GM19239 (cell line): Measurements from ENCODE around the gene ZKSCAN1.
"Not testable (repeated sequence)": the region's sequence is repeated elsewhere in the genome, so short reads cannot be mapped to it uniquely, and the experiment has no call there.

Experiments used
- DNase-seq: peaks from one replicate; pipeline ENCODE4 v3.0.0; 2011; ENCODE audit warnings: low spot score; ENCODE audit not compliant: insufficient read length
- FAIRE-seq: peaks from 2 replicates; lab custom pipeline; 2011; peaks lifted over from hg19 to GRCh38; lab: Jason Lieb, UNC

Gene ZKSCAN1

GRCh38 chr7:100015232-100016214 is at the start of gene ZKSCAN1:
Gene ZKSCAN1 (plus strand): TSS chr7:100015596. CDS start chr7:100023507, 7,911 bp downstream.
- FAIRE-seq (peak; percentile 59), DNase-seq (peak; percentile 94)

GRCh38 chr7:99969298-99969697 is 46.1 kb upstream of the ZKSCAN1 start:
- FAIRE-seq = no peak
- no peak for DNase-seq

DNA sequence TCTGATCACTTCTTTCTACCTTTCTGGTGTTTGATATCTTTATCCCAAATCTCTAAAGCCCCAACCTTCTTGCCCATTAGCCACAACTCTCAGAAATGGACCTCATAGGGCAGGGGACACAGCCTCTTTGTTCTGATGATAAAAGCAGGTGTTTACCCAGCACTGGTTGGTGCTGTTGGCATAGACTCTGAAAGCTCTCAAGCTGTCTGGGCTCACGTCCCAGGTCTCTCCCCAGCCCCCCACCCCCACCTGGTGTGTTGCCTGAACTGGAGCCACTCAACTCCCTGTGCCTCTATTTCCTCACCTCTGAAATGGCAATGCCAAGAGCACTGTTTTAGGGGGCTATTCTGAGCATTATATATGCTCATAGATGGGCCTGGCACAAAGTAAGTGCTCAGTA is 45.6 kb upstream of the ZKSCAN1 start:
- not testable (repeated sequence) for DNase-seq
- peak; percentile 33 for FAIRE-seq

DNA sequence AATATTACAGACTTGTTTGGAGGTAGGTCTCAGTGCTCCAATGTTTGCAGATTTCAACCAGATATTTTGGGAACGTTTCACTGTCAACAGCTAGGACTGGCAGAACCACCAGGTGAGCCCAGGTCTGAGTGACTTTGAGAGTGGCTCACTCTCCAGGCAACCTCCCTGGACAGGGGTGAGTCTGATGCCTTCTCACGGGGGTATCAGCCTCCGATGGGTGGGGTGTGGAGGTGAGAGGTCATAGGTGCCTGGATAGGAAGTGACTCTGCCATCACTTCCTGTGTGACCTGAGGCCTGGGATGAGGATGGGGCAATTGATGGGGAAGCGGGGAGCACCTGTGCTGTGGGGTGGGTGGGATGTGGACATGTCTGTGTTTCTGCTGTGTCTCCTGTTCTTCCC is 44.2 kb upstream of the ZKSCAN1 start:
- FAIRE-seq (no peak), DNase-seq (no peak)

DNA sequence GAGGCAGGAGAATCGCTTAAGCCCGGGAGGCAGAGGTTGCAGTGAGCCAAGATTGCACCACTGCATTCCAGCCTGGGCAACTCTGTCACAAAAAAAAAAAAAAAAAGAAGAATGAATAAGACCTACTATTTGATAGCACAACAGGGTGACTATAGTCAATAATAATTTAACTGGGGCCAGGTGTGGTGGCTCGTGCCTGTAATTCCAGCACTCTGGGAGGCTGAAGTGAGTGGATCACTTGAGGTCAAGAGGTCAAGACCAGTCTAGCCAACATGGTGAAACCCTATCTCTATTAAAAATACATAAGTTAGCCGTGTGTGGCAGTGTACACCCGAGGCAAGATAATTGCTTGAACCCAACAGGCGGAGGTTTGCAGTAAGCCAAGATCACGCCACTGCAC is 41.6 kb upstream of the ZKSCAN1 start:
- not testable (repeated sequence) for DNase-seq, FAIRE-seq

DNA sequence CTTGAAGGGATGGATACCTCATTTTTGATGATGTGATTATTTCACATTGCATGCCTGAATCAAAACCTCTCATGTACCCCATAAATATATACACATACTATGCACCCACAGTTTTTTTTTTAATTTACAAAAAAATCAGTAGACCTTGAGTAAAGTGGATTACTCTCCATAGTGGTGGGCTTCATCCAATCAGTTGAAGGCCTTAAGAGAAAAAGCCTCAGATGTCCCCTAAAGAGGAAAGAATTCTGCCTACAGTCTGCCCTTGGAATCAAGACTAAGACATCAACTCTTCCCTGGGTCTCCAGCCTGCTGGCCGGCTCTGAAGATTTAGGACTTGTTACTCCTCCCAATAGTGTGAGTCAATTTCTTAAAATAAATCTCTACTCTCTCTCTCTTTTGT is 40.7 kb upstream of the ZKSCAN1 start:
- DNase-seq = no peak
- no peak for FAIRE-seq

GRCh38 chr7:99975782-99976521 is 39.4 kb upstream of the ZKSCAN1 start, which contains the start of gene AZGP1:
Gene AZGP1 (minus strand): TSS chr7:99976031. CDS start chr7:99976020, 11 bp downstream.
- no peak for DNase-seq
- no peak for FAIRE-seq

DNA sequence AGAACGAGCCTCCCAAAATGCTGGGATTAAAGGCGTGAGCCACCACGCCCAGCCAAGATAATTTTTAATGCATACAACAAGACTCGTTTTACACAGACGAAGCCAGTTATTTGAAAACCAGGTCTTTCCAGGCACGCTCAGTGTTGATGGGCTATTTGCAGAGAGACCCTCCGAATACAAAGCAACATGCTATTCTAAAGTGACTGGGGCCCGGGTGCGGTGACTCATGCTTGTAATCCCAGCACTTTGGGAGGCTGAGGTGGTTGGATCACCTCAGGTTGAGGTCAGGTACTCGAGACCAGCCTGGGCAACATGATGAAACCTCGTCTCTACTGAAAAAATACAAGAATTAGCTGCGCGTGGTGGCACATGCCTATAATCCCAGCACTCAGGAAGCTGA is 38.8 kb upstream of the ZKSCAN1 start:
- DNase-seq = no peak
- FAIRE-seq = no peak

GRCh38 chr7:99979814-99980225 is 35.6 kb upstream of the ZKSCAN1 start:
- FAIRE-seq = peak; percentile 78
- not testable (repeated sequence) for DNase-seq

- FAIRE-seq, DNase-seq: not testable (repeated sequence)
Measured at GRCh38 chr7:99980448-99980872, 34.9 kb upstream of the ZKSCAN1 start.

DNA sequence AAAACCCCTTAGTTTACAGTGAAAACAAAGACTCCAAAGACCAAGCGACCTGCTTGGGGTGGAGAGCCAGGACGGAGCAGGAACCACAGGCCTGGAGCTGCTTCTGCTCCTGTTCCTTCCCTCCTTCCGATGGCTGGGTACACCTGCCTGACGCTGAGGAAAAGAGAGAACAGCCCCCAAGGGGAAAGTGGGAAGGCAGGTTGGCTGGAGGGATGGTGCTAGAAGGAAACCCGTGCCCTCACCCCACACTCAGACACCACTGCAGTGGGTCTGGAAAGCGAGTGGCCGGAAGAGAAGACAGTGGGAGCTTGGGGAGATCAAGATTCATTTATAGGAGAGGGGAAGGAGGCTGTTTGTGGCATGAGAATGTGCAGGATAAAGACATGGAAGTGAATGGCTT is 34.3 kb upstream of the ZKSCAN1 start:
- DNase-seq, FAIRE-seq: not testable (repeated sequence)

- DNase-seq (no peak), FAIRE-seq (no peak)
Measured at GRCh38 chr7:99984593-99984992, 30.8 kb upstream of the ZKSCAN1 start.

DNA sequence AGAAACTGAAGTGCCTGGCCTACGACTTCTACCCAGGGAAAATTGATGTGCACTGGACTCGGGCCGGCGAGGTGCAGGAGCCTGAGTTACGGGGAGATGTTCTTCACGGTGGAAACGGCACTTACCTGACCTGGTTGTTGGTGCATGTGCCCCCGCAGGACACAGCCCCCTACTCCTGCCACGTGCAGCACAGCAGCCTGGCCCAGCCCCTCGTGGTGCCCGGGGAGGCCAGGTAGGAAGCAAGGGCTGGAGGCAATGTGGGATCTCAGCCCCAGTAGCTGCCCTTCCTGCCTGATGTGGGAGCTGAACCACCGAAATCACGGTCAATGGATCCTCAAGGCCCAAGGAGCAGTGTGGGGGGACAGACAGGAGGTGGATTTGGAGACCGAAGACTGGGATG is 28.1 kb upstream of the ZKSCAN1 start:
- not testable (repeated sequence) for FAIRE-seq, DNase-seq

DNA sequence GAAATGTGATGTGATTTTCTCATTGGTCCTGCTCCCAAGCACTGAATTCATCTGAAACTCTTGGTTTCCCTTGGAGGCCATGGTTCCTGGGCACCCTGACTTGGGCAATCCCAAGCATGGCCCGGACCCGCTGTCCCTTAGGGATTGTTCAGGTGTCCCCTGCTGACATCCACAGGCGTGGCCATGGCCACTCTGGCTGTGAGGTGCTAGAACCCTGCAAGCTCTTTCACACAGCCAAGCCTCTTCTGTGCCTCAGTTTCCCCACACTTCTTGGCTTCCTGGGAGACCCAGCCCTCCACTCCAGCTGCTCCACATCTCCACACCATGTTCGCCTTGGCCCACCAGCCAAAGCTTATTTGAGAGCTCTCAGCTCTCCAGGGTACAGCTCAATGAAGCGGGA is 27.6 kb upstream of the ZKSCAN1 start:
- no peak for FAIRE-seq
- no peak for DNase-seq

DNA sequence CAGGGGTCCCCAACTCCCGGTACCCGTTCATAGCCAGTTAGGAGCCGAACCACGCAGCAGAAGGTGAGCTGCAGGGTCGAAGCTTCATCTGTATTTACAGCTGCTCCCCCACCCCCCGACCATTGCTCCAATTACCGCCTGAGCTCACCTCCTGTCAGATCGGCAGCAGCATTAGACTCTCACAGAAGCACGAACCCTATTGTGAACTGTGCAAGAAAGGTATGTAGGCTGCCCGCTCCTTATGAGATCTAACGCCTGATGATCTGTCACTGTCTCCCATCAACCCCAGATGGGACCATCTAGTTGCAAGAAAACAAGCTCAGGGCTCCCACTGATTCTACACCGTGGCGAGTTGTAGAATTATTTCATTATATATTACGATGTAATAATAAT is 24.9 kb upstream of the ZKSCAN1 start:
- DNase-seq = no peak
- no peak for FAIRE-seq

DNA sequence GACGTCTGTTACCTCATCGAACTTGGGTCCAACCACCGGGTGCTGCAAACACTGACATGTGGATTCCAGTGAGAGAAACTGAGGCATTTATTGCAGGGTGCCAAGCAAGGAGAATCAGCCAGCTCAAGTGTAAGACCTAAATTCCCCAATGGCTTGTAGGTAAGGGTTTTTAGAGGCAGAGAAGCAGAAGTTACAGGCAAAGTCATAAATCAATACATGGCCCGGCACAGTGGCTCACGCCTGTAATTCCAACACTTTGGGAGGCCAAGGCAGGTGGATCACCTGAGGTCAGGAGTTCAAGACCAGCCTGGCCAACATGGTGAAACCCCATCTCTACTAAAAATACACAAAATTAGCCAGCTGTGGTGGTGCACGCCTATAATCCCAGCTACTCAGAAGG is 23.9 kb upstream of the ZKSCAN1 start:
- DNase-seq, FAIRE-seq: not testable (repeated sequence)

DNA sequence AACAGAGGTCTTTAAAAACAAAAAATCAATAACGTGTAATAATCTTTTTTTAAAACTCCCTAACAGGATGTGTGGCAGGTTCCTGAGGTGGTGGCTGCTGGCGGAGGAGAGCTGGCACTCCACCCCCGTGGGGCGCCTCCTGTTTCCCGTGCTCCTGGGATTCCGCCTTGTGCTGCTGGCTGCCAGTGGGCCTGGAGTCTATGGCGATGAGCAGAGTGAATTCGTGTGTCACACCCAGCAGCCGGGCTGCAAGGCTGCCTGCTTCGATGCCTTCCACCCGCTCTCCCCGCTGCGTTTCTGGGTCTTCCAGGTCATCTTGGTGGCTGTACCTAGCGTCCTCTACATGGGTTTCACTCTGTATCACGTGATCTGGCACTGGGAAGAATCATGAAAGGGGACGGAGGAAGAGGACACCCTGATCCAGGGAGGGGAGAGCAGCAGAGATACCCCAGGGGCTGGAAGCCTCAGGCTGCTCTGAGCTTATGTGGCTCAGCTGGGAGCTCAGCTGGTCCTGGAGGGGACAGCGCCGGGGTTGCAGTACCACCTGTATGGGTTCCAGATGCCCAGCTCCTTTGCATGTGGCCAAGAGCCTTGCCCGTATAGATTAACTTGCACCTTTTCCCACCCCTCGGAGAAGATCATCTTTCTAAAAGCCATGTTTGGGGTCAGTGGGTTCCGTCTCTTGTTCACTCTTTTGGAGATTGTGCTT is 22.9 kb upstream of the ZKSCAN1 start:
- no peak for FAIRE-seq

GRCh38 chr7:99994819-99995218 is 20.6 kb upstream of the ZKSCAN1 start:
- DNase-seq = no peak
- no peak for FAIRE-seq

More for the DNA sequence above, 22.9 kb upstream of the ZKSCAN1 start:
- DNase-seq = no peak

- peak; percentile 23 for FAIRE-seq
Measured at GRCh38 chr7:99996755-99997544, 18.4 kb upstream of the ZKSCAN1 start.

More at GRCh38 chr7:99996755-99997544, 18.4 kb upstream of the ZKSCAN1 start:
- DNase-seq = no peak
